Glomerular visceral epithelial cell (primary cell): Measurements from ENCODE around the gene KRTAP10-5.
"Not testable (repeated sequence)": the region's sequence is repeated elsewhere in the genome, so short reads cannot be mapped to it uniquely, and the experiment has no call there.

Experiments used
- DNase-seq: peaks from one replicate; pipeline ENCODE4 v3.0.0-alpha.2; 2016; ENCODE audit errors: extremely low spot score

Gene KRTAP10-5

DNA sequence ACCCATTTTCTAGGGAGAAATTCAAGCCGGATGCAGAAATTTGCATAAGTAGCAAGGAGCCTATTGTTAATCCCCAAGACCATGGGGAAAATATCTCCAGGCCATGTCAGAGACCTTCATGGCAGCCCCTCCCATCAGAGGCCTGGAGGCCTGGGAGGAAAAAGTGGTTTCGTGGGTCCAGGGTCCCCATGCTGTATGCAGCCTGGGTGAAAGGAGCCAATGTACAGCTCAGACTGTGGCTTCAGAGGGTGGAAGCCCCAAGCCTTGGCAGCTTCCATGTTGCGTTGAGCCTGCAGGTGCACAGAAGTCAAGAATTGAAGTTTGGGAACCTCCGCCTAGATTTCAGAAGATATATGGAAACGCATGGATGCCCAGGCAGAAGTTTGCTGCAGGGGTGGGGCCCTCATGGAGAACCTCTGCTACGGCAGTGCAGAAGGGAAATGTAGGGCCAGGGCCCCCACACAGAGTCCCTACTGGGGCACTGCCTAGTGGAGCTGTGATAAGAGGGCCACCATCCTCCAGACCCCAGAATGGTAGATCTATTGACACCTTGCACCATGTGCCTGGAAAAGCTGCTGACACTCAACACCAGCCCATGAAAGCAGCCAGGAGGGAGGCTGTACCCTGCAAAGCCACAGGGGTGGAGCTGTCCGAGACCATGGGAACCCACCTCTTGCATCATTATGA, 29.9 kb upstream of the KRTAP10-5 start:
- DNase-seq: not testable (repeated sequence)

DNA sequence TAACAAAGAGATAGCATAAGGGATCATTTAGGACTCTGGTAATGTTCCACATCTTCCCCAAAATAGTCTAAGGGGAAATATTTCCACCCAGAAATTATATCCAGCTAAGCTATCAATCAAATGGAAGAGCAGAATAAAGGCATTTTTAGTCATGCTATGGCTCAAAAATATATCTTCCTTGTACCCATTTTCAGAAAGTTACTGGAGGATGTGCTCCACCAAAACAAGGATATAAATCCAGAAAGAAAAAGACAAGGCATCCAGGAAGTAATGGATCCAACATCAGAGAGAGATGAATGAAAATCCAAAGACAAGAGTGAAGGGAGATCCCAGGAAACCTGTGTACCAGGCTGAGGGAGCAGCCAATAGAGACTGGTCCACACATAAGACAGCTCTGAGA, 28.8 kb upstream of the KRTAP10-5 start:
- DNase-seq: no peak

DNA sequence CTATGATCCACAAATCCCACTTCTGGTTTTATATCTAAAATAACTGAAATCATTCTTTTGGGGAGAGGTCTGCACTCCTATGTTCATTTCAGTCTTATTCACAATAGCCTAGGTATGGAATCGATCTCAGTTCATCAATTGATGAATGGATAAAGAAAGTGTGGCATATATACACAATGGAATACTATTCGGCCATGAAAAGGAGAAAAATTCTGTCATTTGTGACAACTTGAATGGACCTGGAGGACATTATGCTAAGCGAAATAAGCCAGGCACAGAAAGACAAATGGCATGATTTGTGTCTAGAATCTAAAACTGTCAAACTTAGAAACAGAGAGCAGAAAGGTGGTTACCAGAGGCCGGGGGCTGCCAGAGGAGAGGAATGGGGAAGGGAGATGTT, 26.1 kb upstream of the KRTAP10-5 start:
- DNase-seq: no peak

DNA sequence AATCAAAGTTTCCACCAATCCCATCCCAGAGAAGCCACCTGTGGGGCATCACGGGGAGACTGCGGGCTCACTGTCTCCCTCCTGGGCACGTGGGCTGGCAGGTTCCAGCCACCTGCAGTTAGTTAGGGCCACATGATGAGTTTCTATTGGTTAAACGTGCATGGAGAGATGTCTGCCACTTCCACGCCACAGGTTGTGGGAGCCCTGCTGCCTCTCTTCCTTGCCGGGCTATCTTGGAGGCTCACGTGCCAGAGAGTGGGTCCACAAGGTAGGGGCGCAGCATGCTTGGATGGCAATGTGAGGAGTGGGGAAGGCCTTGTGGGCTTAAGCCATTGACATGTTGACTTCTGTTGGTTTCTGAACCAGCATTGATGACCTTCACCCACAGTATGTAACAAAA, 23.5 kb upstream of the KRTAP10-5 start:
- DNase-seq: no peak

DNA sequence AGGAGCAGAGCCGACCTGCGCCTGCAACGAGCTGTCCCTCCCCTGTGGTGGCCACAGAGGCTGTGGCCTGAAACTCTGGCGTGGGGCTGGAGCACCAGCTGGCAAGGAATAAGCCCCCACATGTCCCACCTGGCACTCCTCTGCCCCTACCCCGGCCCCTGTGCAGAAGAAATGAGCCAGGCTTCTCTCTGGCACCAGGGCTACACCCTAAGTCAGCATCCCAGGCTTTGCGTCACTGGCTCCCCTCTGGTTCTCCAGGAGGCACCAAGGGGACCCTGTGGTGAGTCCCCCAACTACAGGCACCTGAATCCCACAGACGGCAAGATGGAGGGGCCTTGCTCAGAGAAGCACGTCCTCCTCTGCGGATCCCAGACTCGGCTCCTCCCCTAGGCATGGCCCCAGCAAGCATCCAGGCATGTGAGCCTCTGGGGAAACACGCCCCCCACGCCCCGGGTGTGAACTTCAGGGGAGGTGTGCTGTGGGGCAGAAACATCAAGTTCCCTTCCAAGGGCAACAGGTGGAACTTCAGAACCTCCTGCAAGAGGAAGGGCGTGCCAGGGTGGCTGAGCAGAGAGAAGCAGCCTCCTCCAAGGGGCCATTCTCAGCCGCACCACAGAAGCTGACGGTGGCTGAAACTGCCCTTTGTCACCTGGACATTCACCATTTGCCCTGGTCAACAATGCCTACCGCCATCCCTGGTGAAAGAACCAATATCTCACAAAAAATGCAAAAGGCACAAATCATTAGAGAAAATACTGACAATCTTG, 22.9 kb upstream of the KRTAP10-5 start:
- no peak for DNase-seq

DNA sequence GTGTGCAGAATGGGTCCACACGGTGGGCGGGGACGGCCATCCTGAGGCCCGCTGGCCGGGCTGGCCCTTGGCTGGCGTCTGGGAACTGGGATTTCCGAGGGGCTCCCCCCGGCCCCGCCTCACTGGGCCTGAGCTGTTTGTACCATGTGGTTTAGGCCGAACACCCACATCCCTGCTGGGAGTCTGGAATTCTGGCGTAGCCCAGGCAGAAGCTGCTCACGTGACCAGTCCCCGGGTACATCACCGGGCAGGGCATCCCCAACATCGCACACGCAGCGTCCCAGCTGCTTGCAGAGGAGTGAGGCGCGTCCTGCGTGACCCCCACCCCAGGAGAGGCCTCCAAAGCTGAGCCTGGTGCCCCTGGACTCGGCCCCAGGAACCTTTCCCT, 22.1 kb upstream of the KRTAP10-5 start:
- no peak for DNase-seq

DNA sequence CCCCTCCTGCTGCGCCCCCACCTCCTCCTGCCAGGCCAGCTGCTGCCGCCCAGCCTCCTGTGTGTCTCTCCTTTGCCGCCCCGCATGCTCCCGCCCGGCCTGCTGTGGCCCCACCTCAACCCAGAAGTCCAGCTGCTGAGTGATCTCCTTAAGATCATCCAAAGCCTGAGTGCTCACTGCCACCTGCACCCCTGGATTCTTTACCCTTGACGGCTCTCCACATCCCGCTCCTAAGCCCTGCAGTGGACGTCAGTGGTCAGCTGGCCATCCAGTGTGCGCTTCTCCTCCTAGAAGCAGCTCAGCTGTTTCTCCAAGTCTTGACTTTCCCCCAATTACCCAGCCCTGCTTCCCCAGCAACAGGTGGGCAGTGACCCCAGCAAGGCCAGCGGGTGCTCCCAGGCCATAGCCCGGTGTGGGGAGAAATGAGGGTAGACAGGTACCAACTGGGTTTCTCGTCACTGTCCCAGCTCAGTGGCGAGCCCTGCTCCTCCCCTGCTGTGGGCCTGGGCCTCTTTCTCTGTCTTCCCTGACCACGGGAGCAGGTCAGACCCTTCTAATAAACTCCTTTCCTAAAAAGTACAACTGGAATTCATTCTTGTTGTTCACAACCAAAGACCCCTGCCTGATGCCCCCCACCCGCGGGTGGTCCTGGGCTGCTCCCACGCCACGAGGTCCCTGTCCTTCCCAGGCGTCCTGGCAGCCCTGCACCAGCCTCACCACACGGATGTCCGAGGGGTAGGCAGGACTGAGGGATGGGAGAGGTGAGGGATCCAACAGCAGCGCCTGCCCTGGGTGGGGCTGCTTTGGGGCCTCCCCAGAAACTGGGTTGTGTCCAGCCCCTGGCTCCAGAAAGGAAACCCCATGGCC, 21.4 kb upstream of the KRTAP10-5 start:
- DNase-seq: no peak

DNA sequence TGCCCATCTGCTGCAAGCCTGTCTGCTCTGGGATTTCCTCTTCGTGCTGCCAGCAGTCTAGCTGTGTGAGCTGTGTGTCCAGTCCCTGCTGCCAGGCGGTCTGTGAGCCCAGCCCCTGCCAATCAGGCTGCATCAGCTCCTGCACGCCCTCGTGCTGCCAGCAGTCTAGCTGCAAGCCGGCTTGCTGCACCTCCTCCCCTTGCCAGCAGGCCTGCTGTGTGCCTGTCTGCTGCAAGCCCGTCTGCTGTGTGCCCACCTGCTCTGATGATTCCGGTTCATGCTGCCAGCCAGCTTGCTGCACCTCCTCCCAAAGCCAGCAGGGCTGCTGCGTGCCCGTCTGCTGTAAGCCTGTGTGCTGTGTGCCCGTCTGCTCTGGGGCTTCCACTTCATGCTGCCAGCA, 20.7 kb upstream of the KRTAP10-5 start:
- not testable (repeated sequence) for DNase-seq

DNA sequence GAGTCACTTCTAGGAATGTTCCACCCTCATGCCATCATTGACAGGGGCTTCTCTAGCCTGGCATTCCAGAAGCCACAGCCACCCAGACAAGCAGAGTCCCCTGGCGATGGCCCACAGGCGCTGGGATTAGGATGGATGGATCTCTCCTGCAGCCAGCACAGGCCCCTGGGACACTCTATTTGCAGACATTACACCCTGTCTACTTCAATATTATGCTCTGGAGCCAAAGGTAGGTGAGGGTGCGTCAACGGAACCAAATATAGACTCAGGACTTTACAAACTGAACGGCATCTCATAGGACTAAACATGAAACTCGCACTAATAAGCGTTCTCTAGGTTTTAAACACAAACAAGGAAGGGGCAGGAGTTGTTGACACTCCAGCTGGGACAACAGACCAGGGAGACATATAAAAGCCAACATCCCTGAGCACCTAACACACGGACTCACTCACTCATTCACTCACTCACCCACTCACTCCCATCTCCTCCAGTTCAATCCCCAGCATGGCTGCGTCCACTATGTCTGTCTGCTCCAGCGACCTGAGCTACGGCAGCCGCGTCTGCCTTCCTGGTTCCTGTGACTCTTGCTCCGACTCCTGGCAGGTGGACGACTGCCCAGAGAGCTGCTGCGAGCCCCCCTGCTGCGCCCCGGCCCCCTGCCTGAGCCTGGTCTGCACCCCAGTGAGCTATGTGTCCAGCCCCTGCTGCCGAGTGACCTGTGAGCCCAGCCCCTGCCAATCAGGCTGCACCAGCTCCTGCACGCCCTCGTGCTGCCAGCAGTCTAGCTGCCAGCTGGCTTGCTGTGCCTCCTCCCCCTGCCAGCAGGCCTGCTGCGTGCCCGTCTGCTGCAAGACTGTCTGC, 19.9 kb upstream of the KRTAP10-5 start, which contains the start of gene KRTAP10-7:
TSS of gene KRTAP10-7 (plus strand) at position 480 of the 861 bp plus-strand sequence. CDS start at position 505, 25 bp downstream.
- not testable (repeated sequence) for DNase-seq

DNA sequence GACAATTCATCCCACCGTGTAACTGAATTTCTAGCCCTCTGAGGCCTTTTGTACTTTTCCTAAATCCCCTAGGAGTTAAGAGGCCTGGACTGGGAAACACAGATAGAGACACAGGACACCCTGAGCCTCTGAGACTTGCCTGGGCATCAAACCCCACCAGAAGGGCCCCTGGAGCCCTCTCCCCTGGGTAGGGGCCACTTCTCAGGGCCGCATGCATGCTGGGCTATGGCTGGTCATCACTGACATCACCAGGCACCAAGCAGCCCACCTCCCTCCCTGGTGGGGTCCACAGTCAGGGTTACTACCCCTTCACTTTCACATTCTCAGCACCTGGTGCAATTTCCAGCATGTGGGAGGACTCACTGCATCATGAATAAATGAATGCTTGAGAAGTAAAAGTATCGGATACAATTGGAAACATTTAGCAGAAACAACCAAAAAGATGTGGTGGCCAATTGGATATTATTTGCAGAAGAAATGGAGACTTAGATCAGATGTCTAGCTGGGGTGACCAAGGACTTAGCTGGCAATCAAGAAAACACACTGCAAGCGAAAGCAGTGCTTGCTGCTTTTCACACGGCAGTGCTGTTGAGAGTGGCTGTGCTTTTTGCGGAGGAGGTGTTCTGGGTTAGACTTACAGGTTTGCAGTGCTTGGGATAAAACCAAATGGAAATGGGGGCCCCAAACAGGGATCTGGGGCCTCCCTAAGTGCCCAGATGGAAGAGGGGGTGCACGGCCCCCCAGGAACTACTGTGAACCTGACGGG, 19.0 kb upstream of the KRTAP10-5 start:
- no peak for DNase-seq

DNA sequence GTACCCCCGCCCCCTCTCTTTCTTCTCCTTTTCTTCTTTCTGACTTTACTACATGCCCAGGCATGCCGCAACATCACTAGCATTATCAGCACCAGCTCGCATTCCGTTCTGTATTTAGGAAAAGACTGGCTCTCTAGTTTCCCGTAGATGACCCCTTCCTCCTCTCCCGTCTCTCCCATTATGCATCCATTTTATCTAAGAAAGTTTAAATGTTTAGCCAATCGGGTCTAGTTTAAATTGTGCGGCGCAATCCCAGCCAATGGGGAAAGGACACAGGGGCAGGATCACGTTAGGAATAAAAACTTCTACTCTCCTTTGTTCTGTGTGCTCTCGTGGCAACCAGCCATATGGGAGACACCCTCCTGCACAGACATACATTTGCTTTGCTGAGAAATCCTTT, 17.7 kb upstream of the KRTAP10-5 start:
- DNase-seq: no peak

DNA sequence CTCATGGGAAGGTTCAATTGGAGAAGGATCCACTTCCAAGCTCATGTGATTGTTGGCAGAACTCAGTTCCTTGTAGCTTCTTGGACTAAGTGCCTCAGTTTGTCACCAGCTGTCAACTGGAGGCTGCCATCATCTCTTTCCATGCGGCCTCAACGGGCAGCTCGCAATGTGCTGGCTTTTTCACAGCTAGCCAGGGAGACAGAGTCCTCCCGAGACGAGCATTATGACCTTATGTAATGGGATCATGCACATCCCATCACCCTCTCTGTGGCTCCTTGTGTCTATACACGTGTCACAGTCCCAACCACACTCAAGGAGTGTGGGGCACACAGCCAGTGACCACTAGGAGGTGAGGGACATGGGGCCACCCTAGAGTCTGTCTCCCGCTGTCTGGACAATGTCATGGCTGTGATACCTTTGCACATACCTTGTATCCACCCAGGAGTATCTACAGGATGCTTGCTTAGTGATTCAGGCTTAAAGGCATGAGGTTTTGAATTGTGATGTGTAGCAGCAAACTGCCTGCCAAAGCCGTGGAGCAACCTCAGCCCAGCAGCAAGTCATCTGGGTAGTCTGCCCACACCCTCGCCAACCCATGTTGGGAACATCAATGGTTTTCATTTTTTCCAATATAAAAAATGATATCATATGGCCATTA, 15.8 kb upstream of the KRTAP10-5 start:
- DNase-seq: peak; percentile 15

DNA sequence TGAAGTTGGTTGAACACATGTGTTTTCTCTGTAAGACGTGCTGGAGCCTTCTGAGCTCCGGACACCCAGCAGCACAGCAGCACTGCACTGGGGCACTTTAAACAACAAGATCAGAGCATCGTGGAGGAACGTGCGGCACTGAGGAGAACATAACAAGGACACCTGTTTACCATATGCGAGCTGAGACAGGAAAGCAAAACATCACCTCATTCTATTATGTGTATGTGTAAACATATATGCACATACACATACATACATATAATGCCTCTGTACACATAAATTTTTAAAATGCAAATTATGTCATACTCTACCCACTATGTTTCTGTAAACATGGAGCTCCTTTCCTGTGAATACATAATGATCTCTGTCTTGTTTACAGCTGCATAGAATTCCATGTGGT, 15.1 kb upstream of the KRTAP10-5 start:
- DNase-seq: no peak

DNA sequence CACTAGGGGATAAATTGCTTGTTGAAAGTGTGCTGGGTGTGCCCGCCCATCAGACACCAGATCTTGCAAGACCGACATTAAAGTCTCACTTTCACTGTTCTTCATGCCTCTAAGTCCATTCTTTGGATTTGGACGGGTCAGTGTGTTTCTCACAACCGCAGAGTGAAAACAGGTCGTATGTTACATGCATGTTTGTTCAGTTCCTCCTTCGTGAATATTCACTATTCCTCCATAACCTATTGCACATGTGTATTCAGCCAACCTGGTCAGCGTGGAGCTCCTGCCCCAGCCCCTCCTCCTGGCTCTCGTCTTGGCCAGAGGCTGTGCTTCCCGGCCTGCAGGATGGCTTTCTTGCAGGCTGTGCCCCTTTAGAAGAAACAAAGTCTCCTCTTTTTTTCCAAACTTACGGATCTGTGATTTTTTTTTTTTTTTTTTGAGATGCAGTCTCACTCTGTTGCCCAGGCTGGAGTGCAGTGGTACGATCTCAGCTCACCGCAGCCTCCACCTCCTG, 14.1 kb upstream of the KRTAP10-5 start:
- no peak for DNase-seq

DNA sequence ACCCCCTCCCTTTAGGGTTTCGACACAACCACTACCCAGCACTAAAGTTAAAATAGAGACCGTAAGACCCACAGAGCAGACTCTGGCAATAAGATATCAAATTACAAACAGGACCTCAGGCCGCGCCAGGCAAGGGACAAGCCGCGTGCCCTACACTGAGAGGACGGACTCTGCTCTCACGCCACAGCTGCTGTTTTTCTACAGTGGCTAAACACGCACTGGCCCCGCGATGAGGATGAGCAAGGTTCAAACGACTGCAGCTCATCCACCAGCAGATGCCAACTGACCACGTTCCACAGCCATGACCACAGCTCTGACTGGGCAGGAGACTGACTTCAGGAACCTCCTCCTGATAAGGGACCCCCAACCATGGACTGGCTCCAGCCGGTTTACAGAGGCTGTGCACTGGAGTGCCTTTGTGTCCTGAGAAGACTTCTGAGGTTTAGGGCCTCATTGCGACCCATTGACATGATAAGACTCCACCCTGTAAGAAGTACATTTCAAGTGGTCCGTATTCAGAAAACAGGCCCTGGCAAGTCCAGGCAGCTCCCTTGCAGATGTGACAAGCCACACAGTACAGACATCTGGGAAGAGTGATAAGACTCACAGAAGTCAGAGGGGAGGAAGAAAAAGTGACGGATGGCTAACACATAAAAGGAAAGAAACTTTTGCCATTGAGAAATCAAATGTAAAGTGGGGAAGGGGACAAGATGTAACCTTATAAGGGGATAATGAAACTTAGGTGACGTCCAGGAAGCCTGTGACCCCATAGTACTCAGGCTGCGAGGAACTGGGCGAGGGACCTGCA, 13.4 kb upstream of the KRTAP10-5 start:
- no peak for DNase-seq

DNA sequence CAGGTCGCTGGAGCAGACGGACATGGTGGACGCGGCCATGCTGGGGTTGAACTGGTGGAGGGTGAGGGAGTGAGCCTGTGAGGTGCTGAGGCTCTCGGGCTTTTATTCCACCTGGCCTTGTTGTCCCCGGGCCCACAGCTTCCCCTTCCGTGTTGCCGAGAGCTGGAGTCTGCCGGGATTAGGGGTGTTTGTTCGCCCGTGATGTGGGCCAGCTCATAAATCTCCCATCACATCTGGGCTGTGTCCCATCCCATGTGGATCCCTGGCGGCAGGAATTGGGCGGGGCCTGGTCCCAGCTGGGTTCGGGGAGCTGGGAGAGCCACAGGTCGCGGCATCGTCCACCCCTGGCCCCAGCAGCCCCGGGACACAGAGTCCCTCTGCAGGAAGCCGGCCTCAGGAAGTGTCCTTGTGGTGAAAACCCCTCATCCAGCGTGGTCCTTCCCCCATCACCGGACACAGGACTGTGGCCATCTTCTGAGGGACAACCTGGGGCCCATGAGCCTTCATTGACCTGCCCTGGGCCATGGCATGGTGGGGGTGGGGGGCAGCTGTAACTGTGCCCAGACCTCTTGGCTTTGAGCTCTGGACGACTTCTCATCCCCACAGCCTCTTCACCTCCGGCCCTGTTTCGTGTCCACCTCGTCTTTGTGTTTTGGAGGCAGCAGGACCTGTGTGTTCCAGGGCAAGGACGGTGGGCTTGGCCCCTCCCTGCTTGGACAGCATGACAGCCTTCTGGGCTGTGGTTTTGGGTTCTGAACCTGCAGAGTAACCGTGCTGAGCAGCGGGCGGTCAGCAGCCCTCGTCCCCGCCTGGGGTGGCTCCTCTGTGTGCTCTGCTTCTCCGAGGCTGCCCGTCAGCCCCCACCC, 12.3 kb upstream of the KRTAP10-5 start, which contains the start of gene KRTAP10-6:
TSS of gene KRTAP10-6 (minus strand) at position 60 of the 866 bp plus-strand sequence. CDS start at position 39, 21 bp downstream.
- no peak for DNase-seq

DNA sequence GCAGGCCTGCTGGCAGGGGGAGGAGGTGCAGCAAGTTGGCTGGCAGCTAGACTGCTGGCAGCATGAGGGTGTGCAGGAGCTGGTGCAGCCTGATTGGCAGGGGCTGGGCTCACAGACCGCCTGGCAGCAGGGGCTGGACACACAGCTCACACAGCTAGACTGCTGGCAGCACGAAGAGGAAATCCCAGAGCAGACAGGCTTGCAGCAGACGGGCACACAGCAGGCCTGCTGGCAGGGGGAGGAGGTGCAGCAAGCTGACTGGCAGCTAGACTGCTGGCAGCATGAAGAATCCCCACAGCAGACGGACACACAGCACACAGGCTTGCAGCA, 11.4 kb upstream of the KRTAP10-5 start:
- DNase-seq: not testable (repeated sequence)
